ENCODE results near the gene CAPZA1.

CAPZA1 gene

DNA sequence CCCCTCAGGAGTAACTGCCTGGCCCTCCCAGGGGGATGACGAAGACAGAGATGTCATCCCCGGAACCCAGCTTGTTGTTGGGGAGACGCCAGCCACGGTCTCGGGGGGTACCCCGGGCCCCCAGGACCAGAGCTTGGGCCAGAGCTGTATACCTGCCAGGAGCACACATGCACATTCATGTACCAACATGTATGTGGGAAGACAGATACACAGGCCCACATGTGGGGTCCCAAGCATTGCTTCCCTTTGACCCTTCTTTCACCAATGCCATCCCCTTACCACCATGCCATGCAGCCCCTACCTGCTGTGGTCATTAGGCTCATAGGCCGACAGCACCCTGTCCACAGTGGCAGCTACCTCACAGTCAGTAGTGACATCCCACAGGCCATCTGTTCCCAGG is 90.5 kb downstream of the CAPZA1 start:
- H3K27ac ChIP-seq = no peak overlapping the region
- TF ChIP-seq, protein P1, sequence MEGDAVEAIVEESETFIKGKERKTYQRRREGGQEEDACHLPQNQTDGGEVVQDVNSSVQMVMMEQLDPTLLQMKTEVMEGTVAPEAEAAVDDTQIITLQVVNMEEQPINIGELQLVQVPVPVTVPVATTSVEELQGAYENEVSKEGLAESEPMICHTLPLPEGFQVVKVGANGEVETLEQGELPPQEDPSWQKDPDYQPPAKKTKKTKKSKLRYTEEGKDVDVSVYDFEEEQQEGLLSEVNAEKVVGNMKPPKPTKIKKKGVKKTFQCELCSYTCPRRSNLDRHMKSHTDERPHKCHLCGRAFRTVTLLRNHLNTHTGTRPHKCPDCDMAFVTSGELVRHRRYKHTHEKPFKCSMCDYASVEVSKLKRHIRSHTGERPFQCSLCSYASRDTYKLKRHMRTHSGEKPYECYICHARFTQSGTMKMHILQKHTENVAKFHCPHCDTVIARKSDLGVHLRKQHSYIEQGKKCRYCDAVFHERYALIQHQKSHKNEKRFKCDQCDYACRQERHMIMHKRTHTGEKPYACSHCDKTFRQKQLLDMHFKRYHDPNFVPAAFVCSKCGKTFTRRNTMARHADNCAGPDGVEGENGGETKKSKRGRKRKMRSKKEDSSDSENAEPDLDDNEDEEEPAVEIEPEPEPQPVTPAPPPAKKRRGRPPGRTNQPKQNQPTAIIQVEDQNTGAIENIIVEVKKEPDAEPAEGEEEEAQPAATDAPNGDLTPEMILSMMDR (conservative IDR thresholded peaks at IDR 0.05) = no peak

DNA sequence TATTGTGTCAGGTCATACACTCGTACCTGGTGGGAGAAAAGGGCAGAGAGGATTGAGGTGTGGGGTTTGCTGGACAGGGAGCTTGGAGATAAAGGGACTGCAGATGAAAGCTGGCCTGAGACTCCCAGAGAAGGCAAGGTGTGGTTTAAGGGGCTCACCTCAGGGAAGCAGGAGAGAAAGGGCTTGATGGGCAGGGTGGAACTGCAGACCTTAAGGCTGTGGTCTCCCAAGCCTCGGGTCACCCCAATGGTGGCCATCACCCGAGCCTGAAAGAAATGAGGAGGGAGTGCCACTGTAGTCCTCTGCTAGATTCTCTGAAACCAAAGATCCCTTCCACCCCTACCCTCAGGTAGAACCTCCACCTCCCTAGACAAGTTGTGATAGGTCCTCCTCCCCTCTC is 91.0 kb downstream of the CAPZA1 start:
- no peak overlapping the region for H3K27ac ChIP-seq
- TF ChIP-seq, protein P1 (conservative IDR thresholded peaks at IDR 0.05) = no peak

DNA sequence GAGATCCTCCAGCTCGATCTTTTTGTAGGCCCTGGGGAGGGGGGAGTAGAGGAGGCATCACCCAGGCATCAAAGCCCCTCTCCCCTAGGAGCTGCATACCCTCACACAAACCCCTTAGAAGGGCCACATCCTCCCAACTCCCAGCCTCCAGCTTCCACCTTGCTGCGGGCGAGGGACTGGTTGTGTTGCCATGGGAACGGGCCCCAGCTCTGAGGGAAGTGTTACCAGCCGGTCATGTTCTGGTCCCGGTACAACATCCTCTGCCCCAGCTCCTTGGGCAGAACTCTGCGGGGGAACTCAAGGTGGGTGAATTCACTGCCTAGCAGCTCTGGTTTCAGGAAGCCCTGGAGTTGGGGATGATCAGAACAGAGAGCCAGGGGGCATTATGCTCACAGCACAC is 91.4 kb downstream of the CAPZA1 start:
- H3K27ac ChIP-seq = no peak overlapping the region
- TF ChIP-seq, protein P1 (conservative IDR thresholded peaks at IDR 0.05) = no peak

DNA sequence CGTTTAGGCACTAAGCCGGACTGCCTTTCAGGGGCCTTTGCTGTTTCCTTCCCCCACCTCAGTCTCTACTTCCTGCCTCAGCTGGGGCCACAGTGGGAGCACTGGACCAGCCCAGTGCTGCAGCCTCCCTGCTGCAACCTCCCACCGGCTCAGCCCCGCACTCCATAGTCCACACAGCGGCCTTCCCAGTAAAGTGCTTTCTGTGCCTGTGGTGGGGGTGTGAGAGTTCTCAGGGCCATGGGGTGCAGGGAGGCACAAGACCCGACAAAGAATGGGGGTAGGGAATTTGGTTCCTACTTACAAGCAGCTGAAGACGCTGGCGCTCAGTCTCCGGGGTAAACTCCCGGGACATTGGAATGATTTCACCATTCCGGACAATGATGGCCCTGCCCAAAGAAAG is 92.0 kb downstream of the CAPZA1 start:
- TF ChIP-seq, protein P1 (conservative IDR thresholded peaks at IDR 0.05) = no peak
- H3K27ac ChIP-seq = no peak overlapping the region

DNA sequence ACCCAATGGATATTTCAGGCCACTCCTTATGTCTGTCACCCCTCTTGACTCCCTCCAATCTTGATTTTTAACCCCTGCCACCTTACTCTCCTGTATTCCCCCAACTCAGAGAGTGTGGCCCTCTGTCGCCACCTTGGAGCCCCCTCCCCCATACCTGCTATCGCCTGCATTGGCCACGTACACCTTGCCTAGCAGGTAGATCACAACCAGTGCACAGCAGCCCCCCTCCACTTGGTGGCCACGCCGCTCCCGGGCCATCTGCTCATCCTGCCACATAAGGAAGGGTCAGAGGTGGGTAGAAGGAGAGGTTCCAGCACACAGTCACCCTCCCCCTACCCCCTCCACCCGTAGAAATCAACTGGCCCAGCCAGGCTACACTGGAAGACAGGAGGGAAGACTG is 92.6 kb downstream of the CAPZA1 start:
- TF ChIP-seq, protein P1 (conservative IDR thresholded peaks at IDR 0.05) = no peak
- no peak overlapping the region for H3K27ac ChIP-seq

DNA sequence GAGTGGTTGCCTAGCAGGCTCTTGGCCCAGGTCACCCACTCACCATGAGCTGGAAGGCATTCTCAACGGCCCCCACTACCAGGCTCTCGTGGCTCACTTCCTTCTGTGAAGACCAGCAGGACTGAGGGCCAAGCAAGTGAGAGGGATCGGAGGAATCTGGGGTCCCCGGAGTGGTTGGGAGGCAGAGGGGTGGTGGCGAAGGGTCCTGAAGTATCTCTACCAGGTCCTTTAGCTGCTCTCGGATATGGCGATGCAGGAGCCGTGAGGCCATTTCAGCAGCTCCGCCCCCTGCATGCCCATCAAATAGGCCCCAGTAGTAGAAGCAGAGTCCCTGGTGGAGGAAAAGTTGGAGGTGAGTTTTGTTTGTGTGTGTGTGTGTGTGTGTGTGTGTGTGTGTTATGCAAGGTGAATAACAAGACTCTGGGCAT is 93.1 kb downstream of the CAPZA1 start:
- TF ChIP-seq, protein P1 (conservative IDR thresholded peaks at IDR 0.05) = no peak
- no peak overlapping the region for H3K27ac ChIP-seq

DNA sequence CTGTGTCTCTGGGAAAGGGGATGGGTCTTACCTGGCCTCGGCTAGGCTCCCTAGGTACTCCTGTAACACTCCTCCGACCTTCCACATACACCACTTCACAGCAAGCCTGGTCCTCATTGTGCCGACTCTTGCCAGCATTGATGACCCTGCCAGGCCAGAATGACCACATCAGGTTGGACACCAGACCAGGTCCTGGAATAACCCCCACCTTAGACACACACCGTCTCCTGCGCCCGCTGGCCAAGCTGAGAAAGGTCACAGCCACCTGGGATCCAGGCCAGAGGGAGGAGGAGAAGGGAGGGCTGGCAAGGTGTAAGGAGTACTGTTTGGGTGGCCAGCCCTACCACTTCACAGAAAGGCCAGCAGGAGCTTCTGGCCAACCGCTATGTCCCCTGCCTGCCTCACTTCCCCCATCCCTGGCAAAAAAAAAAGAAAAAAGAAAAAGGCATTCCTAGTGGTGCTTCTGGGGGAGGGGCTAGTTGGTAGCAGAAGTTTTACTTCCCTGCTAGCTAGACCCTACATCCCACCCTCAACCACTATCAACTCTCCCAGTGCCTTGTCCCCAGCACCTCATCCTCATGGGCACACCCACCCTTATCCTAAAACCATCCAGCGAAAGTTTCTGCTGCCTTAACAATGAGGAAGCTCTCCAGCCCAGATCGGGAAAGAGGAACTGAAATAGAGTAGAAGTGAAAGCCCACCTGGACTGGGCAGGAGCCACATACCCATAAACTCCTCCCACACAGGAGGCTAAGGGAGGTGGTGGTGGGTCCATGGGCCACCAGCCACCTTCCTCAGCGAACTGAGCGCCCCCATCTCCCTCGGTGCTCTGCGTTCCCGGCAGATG is 94.1 kb downstream of the CAPZA1 start:
- TF ChIP-seq, protein P1 (conservative IDR thresholded peaks at IDR 0.05) = no peak
- no peak overlapping the region for H3K27ac ChIP-seq

Data from VCaP (cell line).